Lower leg skin (tissue), 4 donors: Measurements from ENCODE around the gene VGLL1. TPM values are rescaled to one million over a fixed set of nuclear protein-coding genes. Genes with fewer than 3 reads are reported as not detected.

Source experiments
- DNase-seq, 2 donors: peaks; one replicate each; pipeline ENCODE4 v3.0.0-alpha.2; 2019; ENCODE audit warnings: low spot score in 2 of 2
- H3K4me3 ChIP-seq: fragments of 200-600 bp; sonication (generic); 2 replicates; pipeline ENCODE4 v1.5.1; 2017; ENCODE audit warnings: mild to moderate bottlenecking, low read depth; ENCODE audit not compliant: poor library complexity, severe bottlenecking
- CTCF ChIP-seq, 3 donors: fragments of 450-650 bp; IDR thresholded peaks; one replicate each; pipeline ENCODE4 v1.5.1; 2016; ENCODE audit warnings: antibody characterized with exemption in 3 of 3, mild to moderate bottlenecking in 3 of 3, moderate library complexity in 2 of 3
- POLR2A ChIP-seq, 2 donors: fragments of 450-650 bp; IDR thresholded peaks; one replicate each; pipeline ENCODE4 v1.6.1; 2016 to 2017; ENCODE audit warnings: antibody characterized with exemption in 2 of 2, mild to moderate bottlenecking in 1 of 2, moderate library complexity in 1 of 2
- WGBS, 2 donors: methylation state at CpG; one replicate each; pipeline ENCODE4 v1.1.5; 2018; 5-methylcytosine and 5-hydroxymethylcytosine counted together
- intact Hi-C: fragments of 100-400 bp; cut with DNase I; formaldehyde crosslinking; loops from one replicate; pipeline ENCODE4 v1.15.0; 2023; ENCODE audit warnings: low total_unique reads
- total RNA-seq, 4 donors: library from RNA; depleted of rRNA; stranded (reverse); fragments of >200 nt; gene quantifications; one replicate each; pipeline ENCODE4 v1.1.0, GENCODE V29; 2016

The VGLL1 gene
- total RNA-seq, 4 donors from 2014 or later, result 0.76 TPM; not detected in 3

- WGBS, 2 donors, result 71 to 81% methylated on average over 5 of the region's 5 CpGs
- no peak overlapping the region for H3K4me3 ChIP-seq
- TF ChIP-seq CTCF (IDR thresholded peaks at IDR 0.05), result no peak
- no peak for TF ChIP-seq POLR2A (IDR thresholded peaks at IDR 0.05)
- DNase-seq, result no peak
- intact Hi-C loops, result no loop called here
Measured at GRCh38 chrX:136540226-136540625, 8.2 kb downstream of the VGLL1 start.

- TF ChIP-seq POLR2A (IDR thresholded peaks at IDR 0.05) (no peak), CTCF (IDR thresholded peaks at IDR 0.05) (no peak)
- H3K4me3 ChIP-seq, result no peak overlapping the region
- intact Hi-C loops, result no loop called here
- no peak for DNase-seq
- 77 to 83% methylated on average over 3 of the region's 3 CpGs for WGBS, 2 donors
Measured at GRCh38 chrX:136541294-136541693, 9.3 kb downstream of the VGLL1 start.

GRCh38 chrX:136542281-136542680 is 10.3 kb downstream of the VGLL1 start:
- 63 to 79% methylated on average over 7 of the region's 7 CpGs for WGBS, 2 donors
- intact Hi-C loops, result no loop called here
- DNase-seq, result no peak
- TF ChIP-seq CTCF (IDR thresholded peaks at IDR 0.05), result no peak
- no peak for TF ChIP-seq POLR2A (IDR thresholded peaks at IDR 0.05)
- no peak overlapping the region for H3K4me3 ChIP-seq

- H3K4me3 ChIP-seq, result no peak overlapping the region
- TF ChIP-seq CTCF (IDR thresholded peaks at IDR 0.05), result no peak
- no peak for TF ChIP-seq POLR2A (IDR thresholded peaks at IDR 0.05)
- 86 to 100% methylated on average over 2 to 3 of the region's 3 CpGs for WGBS, 2 donors
- DNase-seq, result no peak
- intact Hi-C loops, result no loop called here
Measured at GRCh38 chrX:136546371-136546781, 14.4 kb downstream of the VGLL1 start.

GRCh38 chrX:136549226-136549625 is 17.2 kb downstream of the VGLL1 start:
- 68 to 84% methylated on average over 5 of the region's 5 CpGs for WGBS, 2 donors
- H3K4me3 ChIP-seq, result no peak overlapping the region
- no peak for TF ChIP-seq CTCF (IDR thresholded peaks at IDR 0.05)
- TF ChIP-seq POLR2A (IDR thresholded peaks at IDR 0.05), result no peak
- DNase-seq, result no peak
- intact Hi-C loops, result no loop called here

- WGBS, 2 donors, result 58 to 75% methylated on average over 1 of the region's 1 CpG
- DNase-seq, result no peak
- no peak for TF ChIP-seq POLR2A (IDR thresholded peaks at IDR 0.05)
- no peak for TF ChIP-seq CTCF (IDR thresholded peaks at IDR 0.05)
- intact Hi-C loops, result no loop called here
- H3K4me3 ChIP-seq, result no peak overlapping the region
Measured at GRCh38 chrX:136551410-136551809, 19.4 kb downstream of the VGLL1 start.
